ENCODE measurements around the gene C1QTNF1.

- TF ChIP-seq POLR2AphosphoS5 (IDR thresholded peaks at IDR 0.05; ENCODE audit: low read depth, low read length), result no peak
- no peak for TF ChIP-seq POLR2A (IDR thresholded peaks at IDR 0.05; ENCODE audit: low read depth, low read length)
- no peak for TF ChIP-seq SPI1 (IDR thresholded peaks at IDR 0.05; ENCODE audit: low read depth, low read length)
- TF ChIP-seq TAF1 (IDR thresholded peaks at IDR 0.05; ENCODE audit: low read depth, low read length), result no peak
Measured at GRCh38 chr17:79075861-79076406, 52.0 kb downstream of the C1QTNF1 start.

Measured in GM12891 (cell line).